Measurements from ENCODE around the gene PAXX. TPM values are rescaled to one million over a fixed set of nuclear protein-coding genes. Genes with fewer than 3 reads are reported as not detected.
A peak's percentile ranks its signal among the peaks of the same experiment; 100 is the strongest.
"Not testable (repeated sequence)": the region's sequence is repeated elsewhere in the genome, so short reads cannot be mapped to it uniquely, and the experiment has no call there.

The PAXX gene
- total RNA-seq, 2 donors from 2014 or later: 34.0 to 97.2 TPM

DNA sequence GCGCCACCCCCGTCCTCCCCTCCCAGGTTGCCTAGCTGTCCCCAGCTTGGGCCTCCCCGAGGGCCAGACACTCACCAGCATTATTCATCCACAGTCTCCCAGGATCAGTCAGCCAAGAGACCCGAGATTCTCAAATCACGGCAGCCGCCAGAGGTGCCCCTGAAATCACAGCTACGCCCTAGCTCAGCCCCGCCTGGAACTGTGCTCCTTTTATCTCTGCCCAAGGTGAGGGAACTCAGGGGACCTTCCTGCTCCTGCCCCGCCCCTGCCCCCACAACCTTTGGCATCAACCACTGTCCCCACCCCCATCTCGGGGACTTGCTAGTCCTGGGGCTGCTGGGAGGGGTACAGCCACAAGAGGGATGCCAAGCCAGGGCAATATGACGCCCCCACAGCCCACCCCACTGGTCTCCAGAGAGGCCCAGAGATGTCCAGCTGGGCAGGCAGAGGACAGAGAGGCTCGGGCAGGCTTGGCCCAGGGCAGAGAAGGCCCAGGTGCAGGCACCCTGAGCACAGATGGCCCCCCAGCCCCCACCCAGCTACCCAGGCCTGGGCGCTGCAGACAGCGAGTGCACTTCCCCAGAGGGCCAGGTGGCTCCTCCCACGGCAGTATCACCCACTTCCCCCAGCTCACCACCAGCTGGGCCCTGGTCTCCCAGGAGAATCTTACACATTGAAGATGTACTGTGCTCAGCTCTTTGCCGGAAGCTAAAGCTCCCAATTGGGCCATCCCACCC, 39.9 kb downstream of the PAXX start, which contains the start of gene FUT7:
TSS of gene FUT7 (minus strand) at position 185 of the 737 bp plus-strand sequence. CDS start at position 88, 97 bp downstream.
- DNase-seq: no peak
- Histone ChIP-seq H3K36me3 (replicated peaks in 1 of 2; ENCODE audit: insufficient read depth in 1 of 2, low read depth in 2 of 2) (no peaks in the 10 kb centered on the region), H3K4me1 (peaks cover 33% of the 10 kb centered on the region), H3K27ac (peak within 1 kb of the TSS in 1 of 4 donors; percentile 58), H3K27me3 (no peaks in the 10 kb centered on the region), H3K4me3 (no peak within 1 kb of the TSS), H3K9me3 (no peaks in the 10 kb centered on the region)
- TF ChIP-seq, protein P1, sequence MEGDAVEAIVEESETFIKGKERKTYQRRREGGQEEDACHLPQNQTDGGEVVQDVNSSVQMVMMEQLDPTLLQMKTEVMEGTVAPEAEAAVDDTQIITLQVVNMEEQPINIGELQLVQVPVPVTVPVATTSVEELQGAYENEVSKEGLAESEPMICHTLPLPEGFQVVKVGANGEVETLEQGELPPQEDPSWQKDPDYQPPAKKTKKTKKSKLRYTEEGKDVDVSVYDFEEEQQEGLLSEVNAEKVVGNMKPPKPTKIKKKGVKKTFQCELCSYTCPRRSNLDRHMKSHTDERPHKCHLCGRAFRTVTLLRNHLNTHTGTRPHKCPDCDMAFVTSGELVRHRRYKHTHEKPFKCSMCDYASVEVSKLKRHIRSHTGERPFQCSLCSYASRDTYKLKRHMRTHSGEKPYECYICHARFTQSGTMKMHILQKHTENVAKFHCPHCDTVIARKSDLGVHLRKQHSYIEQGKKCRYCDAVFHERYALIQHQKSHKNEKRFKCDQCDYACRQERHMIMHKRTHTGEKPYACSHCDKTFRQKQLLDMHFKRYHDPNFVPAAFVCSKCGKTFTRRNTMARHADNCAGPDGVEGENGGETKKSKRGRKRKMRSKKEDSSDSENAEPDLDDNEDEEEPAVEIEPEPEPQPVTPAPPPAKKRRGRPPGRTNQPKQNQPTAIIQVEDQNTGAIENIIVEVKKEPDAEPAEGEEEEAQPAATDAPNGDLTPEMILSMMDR (IDR thresholded peaks at IDR 0.05): no peak
- no peak for TF ChIP-seq POLR2A (IDR thresholded peaks at IDR 0.05)
- WGBS, 2 donors: 60 to 72% methylated on average over 5 to 16 of the region's 16 CpGs
- intact Hi-C loops (cut with DNase I): no loop called here
- no peak for ATAC-seq

DNA sequence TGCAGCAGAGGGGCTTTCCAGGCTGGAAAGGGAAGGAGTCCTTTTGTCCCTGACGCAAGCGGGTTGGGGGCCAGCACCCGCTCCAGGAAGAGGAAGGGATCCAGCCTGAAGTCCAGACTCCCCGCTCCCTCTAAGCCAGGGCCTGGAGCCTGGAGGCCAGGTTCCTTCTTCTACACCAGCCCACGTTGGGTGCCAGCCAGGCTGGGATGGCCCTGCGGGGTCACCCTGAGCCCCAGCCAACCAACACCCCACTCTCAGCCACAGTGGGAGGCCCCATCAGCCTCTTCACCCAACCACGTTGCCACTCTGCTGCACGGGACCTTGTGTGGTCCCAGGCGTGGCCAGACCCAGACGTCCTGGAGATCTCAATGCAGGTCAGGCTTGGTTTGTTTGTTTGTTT, 40.6 kb downstream of the PAXX start:
- Histone ChIP-seq H3K36me3 (replicated peaks in 1 of 2; ENCODE audit: insufficient read depth in 1 of 2, low read depth in 2 of 2) (no peaks in the 10 kb centered on the region), H3K27me3 (no peaks in the 10 kb centered on the region), H3K9me3 (no peaks in the 10 kb centered on the region), H3K4me1 (peaks cover 27% of the 10 kb centered on the region), H3K27ac (peak overlapping the region in 1 of 4 donors; percentile 58), H3K4me3 (no peak overlapping the region)
- no peak for ATAC-seq
- TF ChIP-seq, protein P1 (IDR thresholded peaks at IDR 0.05): no peak
- peak in 1 of 3 donors; percentile 23 for TF ChIP-seq POLR2A (IDR thresholded peaks at IDR 0.05)
- DNase-seq: peak in 2 of 4 donors; percentile 28 to 67
- intact Hi-C loops (cut with DNase I): no loop called here
- 75 to 89% methylated on average over 6 to 10 of the region's 10 CpGs for WGBS, 2 donors

DNA sequence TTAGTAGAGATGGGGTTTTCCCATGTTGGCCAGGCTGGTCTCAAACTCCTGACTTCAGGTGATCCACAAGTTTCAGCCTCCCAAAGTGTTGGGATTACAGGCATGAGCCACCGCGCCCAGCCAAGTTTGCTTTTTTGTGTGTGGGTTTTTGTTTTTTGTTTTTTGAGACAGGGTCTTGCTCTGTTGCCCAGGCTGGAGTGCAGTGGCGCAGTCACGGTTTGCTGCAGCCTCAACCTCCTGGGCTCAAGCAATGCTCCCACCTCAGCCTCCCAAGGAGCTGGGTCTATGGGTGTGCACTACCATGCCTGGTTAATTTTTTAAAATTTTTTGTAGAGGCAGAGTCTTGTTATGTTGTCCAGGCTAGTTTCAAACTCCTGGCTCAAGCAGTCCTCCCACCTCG, 41.3 kb downstream of the PAXX start:
- peaks cover 25% of the 10 kb centered on the region for H3K4me1 ChIP-seq
- H3K36me3 ChIP-seq (replicated peaks in 1 of 2; ENCODE audit: insufficient read depth in 1 of 2, low read depth in 2 of 2); H3K4me3 ChIP-seq; H3K9me3 ChIP-seq; H3K27ac ChIP-seq; ATAC-seq; DNase-seq; H3K27me3 ChIP-seq; intact Hi-C loops (cut with DNase I): not testable (repeated sequence)
- 83 to 86% methylated on average over 5 of the region's 5 CpGs for WGBS, 2 donors

DNA sequence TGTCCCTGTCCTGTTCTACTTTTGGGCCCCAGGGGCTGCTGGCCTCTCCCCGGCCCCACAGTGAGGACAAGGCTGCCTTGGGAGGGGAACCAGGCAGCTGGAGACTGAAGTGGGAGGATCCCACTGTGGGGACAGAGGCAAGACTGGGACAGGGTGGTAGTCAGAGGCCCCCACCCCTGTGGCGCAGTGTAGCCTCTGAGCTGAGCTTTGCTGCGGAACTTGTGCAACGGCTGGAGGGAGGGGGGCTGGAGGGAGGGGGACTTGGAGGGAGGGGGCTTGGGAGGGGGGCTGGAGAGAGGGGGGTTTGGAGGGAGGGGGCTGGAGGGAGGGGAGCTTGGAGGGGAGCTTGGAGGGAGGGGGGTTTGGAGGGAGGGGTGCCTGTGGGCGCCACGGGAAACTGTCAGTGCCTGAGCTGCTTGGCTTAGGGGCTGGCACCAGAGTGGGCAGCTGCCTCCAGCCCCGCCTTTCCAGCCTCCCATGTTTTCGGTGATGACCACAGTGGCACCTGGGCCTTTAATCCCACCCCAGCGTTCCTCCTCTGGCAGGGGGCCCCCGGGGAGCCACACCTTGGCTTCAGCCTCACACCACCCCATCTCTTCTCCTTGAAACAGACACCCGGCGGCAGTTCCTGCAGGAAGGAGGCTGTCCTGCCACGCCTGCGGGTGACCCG, 42.0 kb downstream of the PAXX start:
- Histone ChIP-seq H3K9me3 (no peaks in the 10 kb centered on the region), H3K27me3 (no peaks in the 10 kb centered on the region), H3K27ac (no peak overlapping the region), H3K36me3 (replicated peaks in 1 of 2; ENCODE audit: insufficient read depth in 1 of 2, low read depth in 2 of 2) (no peaks in the 10 kb centered on the region), H3K4me3 (no peak overlapping the region), H3K4me1 (peaks cover 18% of the 10 kb centered on the region)
- TF ChIP-seq, protein P1 (IDR thresholded peaks at IDR 0.05): no peak
- no peak for TF ChIP-seq POLR2A (IDR thresholded peaks at IDR 0.05)
- DNase-seq (no peak), ATAC-seq (no peak)
- WGBS, 2 donors: 43 to 45% methylated on average over 4 to 12 of the region's 15 CpGs
- intact Hi-C loops (cut with DNase I): no loop called here

DNA sequence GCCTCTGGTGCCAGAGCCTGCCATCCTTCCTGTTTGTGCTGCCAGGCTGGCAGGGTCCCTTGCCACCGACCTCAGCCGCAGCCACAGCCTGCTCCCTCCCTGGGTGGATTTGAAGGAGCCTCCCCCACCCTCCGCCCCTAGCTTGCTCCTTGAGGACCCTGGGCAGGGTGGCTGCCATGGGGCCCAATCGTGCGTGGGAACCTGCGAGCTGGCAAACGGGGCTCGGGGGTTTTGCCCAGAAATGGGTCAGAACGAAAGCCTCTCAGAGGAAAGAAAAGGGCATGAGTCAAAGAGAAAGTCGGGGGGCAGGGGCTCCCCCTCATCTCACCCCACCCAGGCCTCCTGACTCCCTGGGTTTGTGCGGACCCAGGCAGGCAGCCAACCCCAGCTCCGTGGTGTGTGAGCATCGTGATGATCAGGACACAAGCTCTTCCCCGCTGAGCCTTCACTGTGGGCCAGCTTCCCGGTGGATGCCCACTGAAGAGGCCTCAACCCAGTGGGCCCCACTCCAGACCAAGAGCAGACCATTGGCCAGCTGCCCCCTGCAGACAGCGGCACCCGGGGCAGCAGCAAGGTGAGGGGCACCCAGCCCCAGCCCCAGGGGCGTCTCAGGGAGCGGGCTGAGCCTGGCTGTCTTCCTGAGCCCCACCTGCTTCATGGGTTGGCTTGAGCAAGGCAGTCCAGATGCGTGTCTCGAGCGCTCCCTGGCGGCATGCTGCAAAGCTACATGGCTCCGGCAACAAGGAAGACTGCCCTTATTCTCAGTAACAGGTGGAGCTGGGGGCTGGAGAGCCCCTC, 42.7 kb downstream of the PAXX start:
- DNase-seq (peak; percentile 79 to 85 (median 80)), ATAC-seq (peak; percentile 88)
- Histone ChIP-seq H3K9me3 (no peaks in the 10 kb centered on the region), H3K4me3 (no peak overlapping the region), H3K27me3 (no peaks in the 10 kb centered on the region), H3K36me3 (replicated peaks in 1 of 2; ENCODE audit: insufficient read depth in 1 of 2, low read depth in 2 of 2) (no peaks in the 10 kb centered on the region), H3K4me1 (peaks cover 13% of the 10 kb centered on the region), H3K27ac (no peak overlapping the region)
- intact Hi-C loops (cut with DNase I): loop anchor here (5.0 kb wide), 1 partner anchor 248 kb away; no protein-coding TSS in a partner anchor
- WGBS, 2 donors: 10 to 13% methylated on average over 13 to 23 of the region's 24 CpGs
- TF ChIP-seq, protein P1 (IDR thresholded peaks at IDR 0.05): peak; percentile 84 to 92 (median 90)
- no peak for TF ChIP-seq POLR2A (IDR thresholded peaks at IDR 0.05)

All from body of pancreas (tissue), 4 donors.